ENCODE data around the gene NR6A1.

- TF ChIP-seq REST (IDR thresholded peaks at IDR 0.05; ENCODE audit: insufficient replicate concordance, low read depth) (no peak), CTCF (IDR thresholded peaks at IDR 0.05; ENCODE audit: insufficient read depth, low read length) (no peak), GABPA (IDR thresholded peaks at IDR 0.05; ENCODE audit: low read depth) (no peak)
Measured at GRCh38 chr9:124781967-124782660, 11.0 kb upstream of the NR6A1 start.

Data from HL-60 (cell line).